H1 (cell line): ENCODE data around the gene ZDHHC5. TPM values are rescaled to one million over a fixed set of nuclear protein-coding genes. Genes with fewer than 3 reads are reported as not detected.
"Not testable (repeated sequence)": the region's sequence is repeated elsewhere in the genome, so short reads cannot be mapped to it uniquely, and the experiment has no call there.

ENCODE experiments used
- CTCF ChIA-PET: fragments of 300-600 bp; sonication (Branson Sonifier 250); formaldehyde crosslinking; loops from one replicate; lab custom pipeline; 2021; ENCODE audit not compliant: partially characterized antibody; lab: Charles Lee
- POLR2A ChIA-PET: fragments of 300-600 bp; sonication (Branson Sonifier 250); formaldehyde crosslinking; loops from one replicate; lab custom pipeline; 2021; ENCODE audit warnings: inconsistent platforms; ENCODE audit not compliant: partially characterized antibody; lab: Charles Lee
- DNase-seq, 2 experiments: peaks; one replicate each; pipeline versions ENCODE4 v3.0.0 to v3.0.0-alpha.2; 2010 to 2022; ENCODE audit warnings: low spot score in 2 of 2, low read depth in 1 of 2, mixed read lengths in 1 of 2
- FAIRE-seq: peaks from 2 replicates; lab custom pipeline; 2011; peaks lifted over from hg19 to GRCh38; lab: Jason Lieb, UNC
- H2AFZ ChIP-seq: 2 replicates; pipeline ENCODE4 v1.8.1; 2012; ENCODE audit warnings: low read length, inconsistent platforms
- H2AK5ac ChIP-seq: 2 replicates; pipeline ENCODE4 v1.6.1; 2013; ENCODE audit warnings: low read depth, low read length
- H2BK120ac ChIP-seq: replicated peaks from 2 replicates; pipeline ENCODE3; 2013; ENCODE audit warnings: low read depth, low read length, inconsistent platforms
- H2BK12ac ChIP-seq: 2 replicates; pipeline ENCODE4 v1.6.1; 2013; ENCODE audit warnings: low read depth, low read length
- H2BK15ac ChIP-seq: 2 replicates; pipeline ENCODE4 v1.6.1; 2013; ENCODE audit warnings: low read length
- H2BK20ac ChIP-seq: 2 replicates; pipeline ENCODE4 v1.6.1; 2013; ENCODE audit warnings: low read length
- H2BK5ac ChIP-seq: 2 replicates; pipeline ENCODE4 v1.6.1; 2013; ENCODE audit warnings: low read depth, low read length
- H3K14ac ChIP-seq: 2 replicates; pipeline ENCODE4 v1.6.1; 2013; ENCODE audit warnings: inconsistent platforms; ENCODE audit not compliant: insufficient read length
- H3K18ac ChIP-seq: 2 replicates; pipeline ENCODE4 v1.6.1; 2013; ENCODE audit warnings: low read length; ENCODE audit errors: extremely low read depth
- H3K23ac ChIP-seq: 2 replicates; pipeline ENCODE4 v1.6.1; 2013; ENCODE audit warnings: inconsistent platforms; ENCODE audit not compliant: insufficient read length
- H3K23me2 ChIP-seq: 2 replicates; pipeline ENCODE4 v1.6.1; 2013; ENCODE audit warnings: low read depth, low read length
- H3K27ac ChIP-seq: 2 replicates; pipeline ENCODE4 v1.6.1; 2011; ENCODE audit warnings: low read depth, low read length, inconsistent platforms
- H3K27me3 ChIP-seq, 4 experiments: replicated peaks in 1 of 4; 1 replicate in 1 of 4; 2 replicates in 3 of 4; pipeline versions ENCODE4 v1.6.1 to v1.8.1; 2011 to 2013; ENCODE audit warnings: low read length in 3 of 4, mild to moderate bottlenecking in 3 of 4, inconsistent platforms in 2 of 4, mixed read lengths in 2 of 4, moderate library complexity in 1 of 4; ENCODE audit not compliant: control insufficient read depth in 3 of 4, insufficient read depth in 3 of 4; ENCODE audit errors: extremely low read depth in 1 of 4
- H3K36me3 ChIP-seq, 4 experiments: 2 replicates each; pipeline versions ENCODE4 v1.6.1 to v1.8.1; 2011 to 2013; ENCODE audit warnings: mild to moderate bottlenecking in 4 of 4, low read length in 3 of 4, moderate library complexity in 2 of 4, control low read depth in 1 of 4, inconsistent platforms in 1 of 4; ENCODE audit not compliant: insufficient read depth in 4 of 4, control insufficient read depth in 2 of 4
- H3K4ac ChIP-seq: replicated peaks from 2 replicates; pipeline ENCODE3; 2013; ENCODE audit warnings: low read length, low read depth, mixed read lengths, inconsistent platforms; ENCODE audit not compliant: insufficient read length
- H3K4me1 ChIP-seq, 4 experiments: replicated peaks in 1 of 4; 1 replicate in 1 of 4; 2 replicates in 3 of 4; pipeline versions ENCODE4 v1.6.1 to v1.8.1; 2011 to 2013; ENCODE audit warnings: low read length in 3 of 4, inconsistent platforms in 2 of 4, mixed read lengths in 1 of 4; ENCODE audit not compliant: insufficient read depth in 4 of 4, control insufficient read depth in 3 of 4
- H3K4me2 ChIP-seq, 2 experiments: 2 replicates each; pipeline versions ENCODE4 v1.6.1 to v1.8.1; 2011 to 2013; ENCODE audit warnings: low read depth in 2 of 2, low read length in 2 of 2, control low read depth in 1 of 2, inconsistent platforms in 1 of 2, mild to moderate bottlenecking in 1 of 2; ENCODE audit not compliant: insufficient read depth in 1 of 2
- H3K4me3 ChIP-seq, 4 experiments: fragments of 200-600, 300-600 bp in 1 of 4; sonication (generic), shearing (Covaris generic), sonication (Bioruptor Twin) in 1 of 4; 2 replicates each; pipeline versions ENCODE4 v1.5.1 to v1.8.1; 2011 to 2016; ENCODE audit warnings: low read length in 4 of 4, low read depth in 3 of 4, control low read depth in 2 of 4, inconsistent platforms in 2 of 4, mild to moderate bottlenecking in 2 of 4, mixed read lengths in 1 of 4, moderate library complexity in 1 of 4; ENCODE audit not compliant: insufficient read depth in 2 of 4; ENCODE audit errors: extremely low read depth in 1 of 4
- H3K56ac ChIP-seq: replicated peaks from 2 replicates; pipeline ENCODE3; 2013; ENCODE audit warnings: low read depth, mild to moderate bottlenecking, mixed read lengths, low read length, inconsistent platforms; ENCODE audit not compliant: insufficient read length
- H3K79me1 ChIP-seq: 2 replicates; pipeline ENCODE4 v1.6.1; 2013; ENCODE audit warnings: low read depth, low read length, control low read depth
- H3K79me2 ChIP-seq, 2 experiments: 2 replicates each; pipeline versions ENCODE4 v1.6.1 to v1.8.1; 2012 to 2013; ENCODE audit warnings: low read length in 2 of 2, mild to moderate bottlenecking in 2 of 2, inconsistent platforms in 1 of 2; ENCODE audit not compliant: insufficient read depth in 2 of 2, control insufficient read depth in 1 of 2
- H3K9ac ChIP-seq, 4 experiments: replicated peaks in 1 of 4; 1 replicate in 1 of 4; 2 replicates in 3 of 4; pipeline versions ENCODE4 v1.6.1 to v1.8.1; 2011 to 2013; ENCODE audit warnings: low read depth in 3 of 4, low read length in 3 of 4, control low read depth in 2 of 4, mild to moderate bottlenecking in 2 of 4, moderate library complexity in 2 of 4, inconsistent platforms in 1 of 4; ENCODE audit errors: extremely low read depth in 1 of 4
- H3K9me3 ChIP-seq, 2 experiments: 2 replicates each; pipeline versions ENCODE4 v1.6.1 to v1.8.1; 2012 to 2013; ENCODE audit warnings: mild to moderate bottlenecking in 2 of 2, moderate library complexity in 2 of 2, control low read depth in 1 of 2, inconsistent platforms in 1 of 2, low read depth in 1 of 2, low read length in 1 of 2, mixed read lengths in 1 of 2; ENCODE audit not compliant: insufficient read depth in 2 of 2
- H4K20me1 ChIP-seq, 2 experiments: replicated peaks in 1 of 2; 2 replicates each; pipeline versions ENCODE3 to v1.8.1; 2011 to 2013; ENCODE audit warnings: inconsistent platforms in 2 of 2, low read length in 2 of 2, mild to moderate bottlenecking in 1 of 2; ENCODE audit not compliant: insufficient read depth in 2 of 2, control insufficient read depth in 1 of 2
- H4K5ac ChIP-seq: 2 replicates; pipeline ENCODE4 v1.6.1; 2013; ENCODE audit warnings: low read length, low read depth, mixed read lengths, inconsistent platforms; ENCODE audit not compliant: insufficient read length
- H4K8ac ChIP-seq: 2 replicates; pipeline ENCODE4 v1.8.0; 2013; ENCODE audit warnings: mild to moderate bottlenecking, moderate library complexity, low read length, inconsistent platforms; ENCODE audit not compliant: insufficient read depth; ENCODE audit errors: extremely low read depth
- H4K91ac ChIP-seq: replicated peaks from 2 replicates; pipeline ENCODE3; 2013; ENCODE audit warnings: low read length, mixed read lengths, inconsistent platforms; ENCODE audit not compliant: insufficient read length
- WGBS, 2 experiments: shearing (Covaris generic) in 1 of 2; methylation state at CpG; one replicate each; pipeline versions ENCODE4 v1.1.6 to v1.1.7; 2013 to 2015; ENCODE audit warnings: low lambda C conversion rate in 2 of 2, mixed read lengths in 2 of 2, inconsistent platforms in 1 of 2, low coverage in 1 of 2, missing lambda C conversion rate in 1 of 2; ENCODE audit not compliant: insufficient replicate concordance in 2 of 2, insufficient coverage in 1 of 2, insufficient read length in 1 of 2; ENCODE audit errors: extremely low coverage in 1 of 2, missing lambda C conversion rate in 1 of 2; 5-methylcytosine and 5-hydroxymethylcytosine counted together
- polyA plus RNA-seq, 7 experiments: library from polyadenylated mRNA; depleted of rRNA in 3 of 7; stranded (reverse) in 5 of 7; unstranded in 2 of 7; fragments of >200 nt in 5 of 7; fragments of 200-250 nt in 2 of 7; gene quantifications; 1 replicate in 5 of 7; 2 replicates in 1 of 7; 4 replicates in 1 of 7; pipeline versions ENCODE4 v1.2.1 to v1.2.3, GENCODE V29; 2011 to 2013; ENCODE audit warnings: missing spikeins in 2 of 7, mixed read lengths in 2 of 7
- total RNA-seq: library from RNA; stranded (reverse); fragmentation: NEBNext Ultra II Directional; extraction: Animal tissue kit (Norgen Biotek cat#: 25700); gene quantifications from 2 replicates; pipeline ENCODE4 v1.2.1, GENCODE V29; 2021

Gene ZDHHC5
- total and polyA plus RNA-seq, 2 of the 8 experiments (the other 6 are each of a cell fraction or from before 2014, with no cell fraction given) = 40.0 to 56.3 TPM

- H3K27me3 ChIP-seq, H3K4ac ChIP-seq, H3K9ac ChIP-seq, H3K56ac ChIP-seq, H2AK5ac ChIP-seq, H3K27ac ChIP-seq, H3K4me2 ChIP-seq, H2BK20ac ChIP-seq, H3K23me2 ChIP-seq, H2BK120ac ChIP-seq, DNase-seq, H3K4me3 ChIP-seq, H2BK12ac ChIP-seq, H3K14ac ChIP-seq, H3K79me1 ChIP-seq, H2BK5ac ChIP-seq, H4K5ac ChIP-seq, H4K20me1 ChIP-seq, H3K18ac ChIP-seq, H2BK15ac ChIP-seq, FAIRE-seq, H3K23ac ChIP-seq, H2AFZ ChIP-seq, H3K9me3 ChIP-seq, H4K91ac ChIP-seq, H3K4me1 ChIP-seq, H4K8ac ChIP-seq, H3K79me2 ChIP-seq: not testable (repeated sequence)
- WGBS, 2 experiments = 96% methylated on average over 5 of the region's 5 CpGs; no CpG with 5 or more reads in 1 of the 2 experiments
- peaks cover 9 to 73% (median 44%) of the 10 kb centered on the region in 4 experiments for H3K36me3 ChIP-seq
- ChIA-PET POLR2A (interaction anchor here (0.6 kb wide), 1 partner anchor 26 kb away, joined by 3 read pairs; no protein-coding TSS in a partner anchor), CTCF (interaction anchor here (1.2 kb wide), 1 partner anchor 123 kb away, joined by 4 read pairs; the partner anchor contains the start of gene UBE2L6)
These were observed 22.6 kb downstream of the ZDHHC5 start for GRCh38 chr11:57690474-57690873.
